GM19035 (cell line): ENCODE results near the gene CCDC192.
A peak's percentile ranks its signal among the peaks of the same experiment; 100 is the strongest.

Experiments used
- ATAC-seq: cut with Tn5 transposase; IDR thresholded peaks from one replicate; pipeline ENCODE4 v1.9.1; 2021; ENCODE audit not compliant: unreplicated experiment

The CCDC192 gene

DNA sequence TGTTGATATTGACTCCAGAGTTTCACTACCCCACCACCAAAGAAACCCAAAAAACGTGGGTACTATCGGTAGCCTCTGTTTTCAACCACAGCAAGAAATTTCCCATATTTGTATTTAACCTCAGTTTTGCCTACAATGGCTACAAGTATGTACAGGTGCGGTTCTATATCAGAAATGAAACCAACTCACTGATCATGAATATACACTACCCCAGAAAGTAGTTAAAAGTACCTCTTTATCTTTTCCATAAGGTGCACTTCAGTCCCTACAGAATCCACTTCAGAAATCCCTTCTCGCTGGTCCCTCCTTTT, 239.8 kb downstream of the CCDC192 start:
- peak; percentile 78 for ATAC-seq

GRCh38 chr5:127944125-127944524, 240.9 kb downstream of the CCDC192 start:
- no peak for ATAC-seq

DNA sequence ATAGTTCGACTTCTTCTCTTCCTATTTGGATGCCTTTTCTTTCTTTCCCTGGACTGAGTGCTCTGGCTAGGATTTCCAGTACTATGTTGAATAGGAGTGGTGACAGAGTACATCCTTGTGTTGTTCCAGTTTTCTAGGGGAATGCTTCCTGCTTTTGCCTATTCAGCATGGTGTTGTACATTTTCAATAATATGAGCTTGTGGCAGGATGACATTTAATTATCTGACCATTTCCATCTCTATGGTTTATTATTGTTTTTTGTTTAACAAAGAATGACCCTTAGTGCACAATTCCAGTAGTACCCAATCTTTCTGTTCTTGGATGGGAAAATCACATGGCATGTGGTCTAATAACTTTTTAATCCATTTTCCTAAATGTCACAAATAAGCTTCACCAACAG, 244.8 kb downstream of the CCDC192 start:
- no peak for ATAC-seq

- no peak for ATAC-seq
Observed at GRCh38 chr5:127950707-127951391, 247.7 kb downstream of the CCDC192 start.

GRCh38 chr5:127951791-127952190, 248.6 kb downstream of the CCDC192 start:
- ATAC-seq: no peak

DNA sequence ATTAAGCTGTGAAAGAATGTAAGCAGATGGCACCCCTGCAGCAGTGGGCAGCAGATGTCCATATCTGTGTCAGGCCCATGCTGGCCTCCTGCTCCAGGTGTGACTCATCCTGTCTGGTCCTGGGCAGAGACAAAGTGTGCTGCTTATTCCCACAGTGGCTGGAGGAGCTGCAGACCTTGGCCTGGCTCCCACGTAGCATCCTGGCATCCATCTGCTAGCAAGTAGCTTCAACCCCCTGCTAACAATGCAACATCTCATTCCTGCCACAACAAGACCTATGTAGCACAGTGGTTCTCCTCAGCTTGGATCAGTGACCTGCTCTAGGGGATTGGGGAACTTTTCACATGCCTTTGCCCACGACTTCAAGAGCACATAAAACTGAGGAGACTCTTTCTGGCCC, 254.0 kb downstream of the CCDC192 start:
- ATAC-seq: no peak

DNA sequence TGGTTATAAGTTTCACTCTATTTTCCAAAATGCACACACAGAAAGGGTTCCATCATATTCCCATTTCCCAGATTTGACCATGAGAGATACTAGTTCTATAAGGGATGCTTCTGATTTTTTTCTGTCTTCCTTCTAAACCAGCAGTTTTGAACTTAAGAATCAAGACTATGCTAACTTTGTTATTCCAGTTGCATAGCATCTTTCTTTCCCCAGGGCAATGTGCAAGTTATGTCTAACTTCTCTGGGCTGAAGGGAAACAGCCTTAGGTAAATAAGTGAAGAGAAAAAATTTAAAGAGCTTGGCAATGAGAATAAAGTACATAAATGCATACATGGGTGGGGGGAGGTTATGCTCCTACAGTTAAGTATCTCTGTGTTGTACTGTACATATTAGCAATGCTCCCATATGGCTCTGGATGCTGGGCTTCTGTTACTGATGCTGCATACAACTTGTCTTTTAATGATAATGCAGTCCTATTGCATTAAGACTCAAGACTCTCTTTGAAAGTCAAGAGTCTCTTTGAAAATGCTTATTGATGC, 254.6 kb downstream of the CCDC192 start:
- no peak for ATAC-seq

GRCh38 chr5:127958421-127959011, 255.3 kb downstream of the CCDC192 start:
- ATAC-seq: no peak

DNA sequence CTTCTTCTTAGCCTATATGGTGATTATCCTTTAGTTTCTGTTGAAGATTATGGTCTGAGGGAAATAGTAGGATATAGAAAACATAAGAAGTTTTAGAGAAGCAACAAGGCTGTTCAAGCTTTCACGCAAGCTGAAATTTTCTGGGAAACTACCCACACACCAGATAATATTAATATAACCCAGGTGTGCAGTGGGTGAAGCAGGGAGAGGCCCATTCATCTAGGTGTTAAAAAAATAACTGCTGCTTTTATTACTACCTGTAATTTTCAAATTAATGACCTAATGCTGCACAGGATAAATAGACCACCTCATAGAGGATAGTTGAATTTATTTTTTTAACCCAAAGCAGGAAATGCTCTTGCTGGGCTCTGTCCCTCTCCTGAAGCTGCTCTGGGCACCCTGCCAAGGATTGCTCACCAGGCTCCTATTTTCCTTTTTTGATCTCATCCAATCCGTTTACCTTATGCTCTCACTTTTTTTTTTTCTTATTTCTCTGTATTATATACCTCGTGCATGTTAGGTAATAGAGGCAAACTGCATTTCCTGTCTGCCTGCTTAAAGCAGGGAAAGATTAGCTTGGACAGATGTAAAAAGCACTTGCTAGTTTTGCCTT, 256.1 kb downstream of the CCDC192 start:
- ATAC-seq: no peak

DNA sequence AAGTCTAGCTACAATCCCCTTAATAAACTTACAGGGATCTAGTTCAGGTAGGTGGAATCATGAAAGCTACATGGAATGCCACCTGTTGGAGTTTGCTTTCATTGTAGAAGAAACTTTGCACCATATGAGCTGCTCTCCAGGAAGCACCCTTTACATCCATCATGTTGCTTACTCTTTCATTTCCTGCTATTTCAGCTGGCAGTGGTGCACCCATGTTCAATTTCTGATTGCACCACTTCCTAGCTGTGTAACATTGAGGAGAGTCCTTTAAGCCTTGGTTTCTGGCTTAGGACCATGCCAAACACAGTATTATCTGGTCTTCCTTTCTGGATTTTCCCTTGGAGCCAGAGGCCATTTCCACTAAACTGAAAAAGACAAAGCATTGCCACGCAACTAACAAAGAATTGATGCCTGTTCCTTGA, 257.1 kb downstream of the CCDC192 start:
- ATAC-seq: no peak

GRCh38 chr5:127961006-127961762, 258.0 kb downstream of the CCDC192 start:
- ATAC-seq: no peak

- ATAC-seq: no peak
Observed at GRCh38 chr5:127961763-127962145, 258.6 kb downstream of the CCDC192 start.

GRCh38 chr5:127962491-127962890, 259.3 kb downstream of the CCDC192 start:
- no peak for ATAC-seq

GRCh38 chr5:127963233-127963632, 260.0 kb downstream of the CCDC192 start:
- no peak for ATAC-seq

DNA sequence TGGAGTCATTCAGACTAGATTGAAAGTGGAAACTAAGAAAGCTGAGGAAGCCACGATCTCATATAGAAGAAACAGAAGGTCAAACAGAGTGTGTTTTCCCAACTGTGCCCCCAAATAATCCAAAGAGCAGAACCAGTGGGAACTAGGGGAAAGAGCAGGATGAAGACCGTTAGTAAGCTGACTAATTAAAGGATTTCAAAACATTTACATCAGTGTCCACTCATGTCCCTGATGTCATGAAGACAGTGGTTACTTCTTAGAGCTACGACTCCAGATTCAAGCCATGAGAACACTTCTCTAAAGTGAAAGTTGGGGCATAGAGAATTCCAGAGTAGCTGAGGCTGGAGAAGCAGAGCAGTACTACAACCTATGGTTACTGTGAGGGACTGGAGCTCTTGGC, 260.7 kb downstream of the CCDC192 start:
- ATAC-seq: no peak

GRCh38 chr5:127967323-127967982, 264.3 kb downstream of the CCDC192 start:
- no peak for ATAC-seq

GRCh38 chr5:127967983-127968592, 264.9 kb downstream of the CCDC192 start:
- no peak for ATAC-seq

GRCh38 chr5:127969002-127969401, 265.8 kb downstream of the CCDC192 start:
- no peak for ATAC-seq

DNA sequence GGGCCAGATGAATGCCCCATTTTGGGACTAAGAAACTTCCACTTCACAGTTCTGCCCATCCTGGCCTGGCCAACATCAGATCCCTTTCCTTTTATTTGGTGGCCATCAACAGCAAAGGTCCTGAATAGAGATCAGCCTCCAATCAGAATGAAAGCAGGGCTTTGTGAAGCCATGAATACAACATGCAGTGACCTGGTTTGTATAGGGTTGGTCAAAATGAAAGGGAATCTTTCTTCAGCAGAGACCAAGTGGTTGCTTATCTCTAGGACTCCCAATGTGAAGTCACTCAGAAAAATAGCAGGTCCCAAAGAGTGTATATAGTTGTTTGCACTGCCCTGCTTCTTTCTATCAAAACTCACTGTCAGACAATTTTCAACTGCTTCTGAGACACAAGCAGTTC, 266.5 kb downstream of the CCDC192 start:
- ATAC-seq: no peak

GRCh38 chr5:127970081-127970480, 266.9 kb downstream of the CCDC192 start:
- ATAC-seq: no peak
